Muscle layer of duodenum (tissue), 2 donors: ENCODE data around the gene ATP23.

ENCODE experiments used
- H3K27ac ChIP-seq: one replicate; pipeline ENCODE4 v1.7.0; 2013; ENCODE audit warnings: mild to moderate bottlenecking, low read length
- H3K27me3 ChIP-seq: one replicate; pipeline ENCODE4 v1.7.0; 2013; ENCODE audit warnings: low read depth, mild to moderate bottlenecking, control low read depth, low read length
- H3K36me3 ChIP-seq, 2 donors: one replicate each; pipeline ENCODE4 v1.7.0; 2013; ENCODE audit warnings: low read length in 2 of 2, control low read depth in 1 of 2, mild to moderate bottlenecking in 1 of 2; ENCODE audit not compliant: insufficient read depth in 2 of 2, control insufficient read depth in 1 of 2
- H3K4me1 ChIP-seq, 2 donors: one replicate each; pipeline ENCODE4 v1.7.0; 2013; ENCODE audit warnings: low read length in 2 of 2, mild to moderate bottlenecking in 2 of 2, control low read depth in 1 of 2, moderate library complexity in 1 of 2; ENCODE audit not compliant: insufficient read depth in 2 of 2, control insufficient read depth in 1 of 2
- H3K4me3 ChIP-seq, 2 donors: one replicate each; pipeline ENCODE4 v1.7.0; 2013; ENCODE audit warnings: low read length in 2 of 2, low read depth in 1 of 2, mild to moderate bottlenecking in 1 of 2
- H3K9me3 ChIP-seq, 2 donors: one replicate each; pipeline ENCODE4 v1.7.0; 2013; ENCODE audit warnings: low read length in 2 of 2, control low read depth in 1 of 2, mild to moderate bottlenecking in 1 of 2; ENCODE audit not compliant: control insufficient read depth in 1 of 2
- donor health status: healthy.

ATP23 gene

DNA sequence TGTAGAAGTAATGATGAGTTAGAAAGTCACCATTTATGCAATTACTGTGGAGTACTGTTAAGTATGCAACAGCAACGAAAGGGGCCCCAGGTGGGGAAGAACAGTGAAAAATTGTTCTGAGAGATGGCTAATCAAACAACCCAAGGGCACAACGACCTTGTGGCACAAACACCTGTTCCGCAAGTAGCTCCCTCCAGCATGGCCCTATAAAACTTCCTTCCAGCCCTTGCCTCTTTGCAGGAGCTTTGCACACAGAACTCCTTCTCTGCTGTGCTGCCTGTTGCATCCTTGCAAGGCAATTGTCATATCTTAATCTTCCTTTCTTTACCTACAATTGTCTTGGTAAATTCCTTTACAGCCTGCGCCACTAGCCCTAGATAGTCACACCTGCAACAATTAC, 23.2 kb upstream of the ATP23 start:
- H3K4me3 ChIP-seq, result no peak overlapping the region
- H3K36me3 ChIP-seq, result no peaks in the 10 kb centered on the region
- no peaks in the 10 kb centered on the region for H3K9me3 ChIP-seq
- no peaks in the 10 kb centered on the region for H3K4me1 ChIP-seq
- H3K27me3 ChIP-seq, result no peaks in the 10 kb centered on the region
- no peak overlapping the region for H3K27ac ChIP-seq

DNA sequence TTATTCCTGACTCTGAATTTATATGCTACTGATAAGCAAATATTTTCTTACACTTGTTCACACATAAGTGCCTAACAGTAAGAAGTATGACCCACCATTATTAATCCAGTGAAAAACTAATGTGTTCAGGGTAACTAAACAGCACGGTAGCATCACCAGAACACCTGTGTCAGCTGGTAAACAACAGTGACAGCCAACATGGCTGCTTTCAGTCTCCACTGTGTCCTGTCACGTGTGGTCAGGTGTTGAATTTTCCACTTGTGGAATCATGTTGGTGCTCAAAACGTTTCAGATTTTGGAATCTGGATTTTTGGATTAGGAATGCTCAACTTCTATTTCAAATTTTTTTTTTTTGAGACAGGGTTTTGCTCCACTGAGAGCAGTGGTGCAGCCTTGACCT, 14.3 kb upstream of the ATP23 start:
- H3K27ac ChIP-seq, result no peak overlapping the region
- no peaks in the 10 kb centered on the region for H3K9me3 ChIP-seq
- no peak overlapping the region for H3K4me3 ChIP-seq
- H3K36me3 ChIP-seq, result no peaks in the 10 kb centered on the region
- H3K27me3 ChIP-seq, result no peaks in the 10 kb centered on the region
- H3K4me1 ChIP-seq, result no peaks in the 10 kb centered on the region

DNA sequence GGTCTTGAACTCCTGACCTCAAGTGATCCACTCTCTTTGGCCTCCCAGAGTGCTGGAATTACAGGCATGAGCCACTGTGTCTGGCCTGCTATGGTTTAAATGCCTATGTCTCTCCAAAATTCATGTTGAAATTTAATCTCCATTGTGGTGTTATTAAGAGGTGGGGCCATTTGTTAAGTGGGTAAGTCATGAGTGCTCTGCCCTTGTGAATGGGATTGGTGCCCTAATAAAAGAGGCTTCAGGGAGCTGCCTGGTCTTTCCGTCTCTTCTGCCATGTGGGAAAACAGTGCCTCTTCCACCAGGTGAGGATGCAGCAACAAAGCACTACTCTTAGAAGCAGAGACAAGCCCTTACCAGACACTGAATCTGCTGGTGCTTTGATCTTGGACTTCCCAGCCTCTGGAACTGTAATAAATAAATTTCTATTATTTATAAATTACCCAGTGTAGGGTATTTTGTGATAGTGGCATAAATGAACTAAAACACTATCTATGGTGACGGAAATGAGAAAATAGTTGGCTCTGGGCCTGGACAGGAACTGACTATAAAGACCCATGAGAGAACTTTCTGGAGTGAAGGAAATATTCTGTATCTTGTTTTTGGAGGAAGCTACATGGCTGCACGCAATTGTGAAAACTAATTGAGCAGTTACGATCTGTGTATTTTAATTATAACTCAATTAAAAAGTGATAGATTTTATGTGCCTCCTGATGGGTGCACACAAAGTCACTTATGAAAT, 12.1 kb upstream of the ATP23 start:
- Histone ChIP-seq H3K9me3 (no peaks in the 10 kb centered on the region), H3K4me3 (no peak overlapping the region), H3K4me1 (no peaks in the 10 kb centered on the region), H3K27me3 (no peaks in the 10 kb centered on the region), H3K36me3 (no peaks in the 10 kb centered on the region), H3K27ac (no peak overlapping the region)

DNA sequence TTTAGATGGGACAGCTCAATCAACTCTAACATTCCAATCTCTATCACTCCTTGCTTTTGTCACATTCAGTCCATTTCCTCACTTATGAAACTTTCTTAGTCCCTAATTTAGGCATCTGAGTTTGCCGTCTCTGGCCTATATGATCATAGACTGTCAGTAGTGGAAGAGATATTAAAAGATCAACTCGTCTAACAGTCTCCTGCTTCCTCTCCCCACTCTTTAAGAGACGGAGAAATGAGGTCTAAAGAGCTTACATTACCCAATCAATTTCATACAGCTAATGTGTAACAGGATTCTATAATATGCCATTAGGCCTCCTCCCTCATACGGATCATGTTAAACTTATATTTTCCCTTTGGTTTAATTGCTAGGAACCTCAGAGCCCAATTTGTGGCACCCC, 6.5 kb upstream of the ATP23 start:
- peaks cover 3 to 12% of the 10 kb centered on the region in 2 donors for H3K4me1 ChIP-seq
- H3K9me3 ChIP-seq, result no peaks in the 10 kb centered on the region
- peak overlapping the region in 1 of 2 donors; percentile 69 for H3K4me3 ChIP-seq

DNA sequence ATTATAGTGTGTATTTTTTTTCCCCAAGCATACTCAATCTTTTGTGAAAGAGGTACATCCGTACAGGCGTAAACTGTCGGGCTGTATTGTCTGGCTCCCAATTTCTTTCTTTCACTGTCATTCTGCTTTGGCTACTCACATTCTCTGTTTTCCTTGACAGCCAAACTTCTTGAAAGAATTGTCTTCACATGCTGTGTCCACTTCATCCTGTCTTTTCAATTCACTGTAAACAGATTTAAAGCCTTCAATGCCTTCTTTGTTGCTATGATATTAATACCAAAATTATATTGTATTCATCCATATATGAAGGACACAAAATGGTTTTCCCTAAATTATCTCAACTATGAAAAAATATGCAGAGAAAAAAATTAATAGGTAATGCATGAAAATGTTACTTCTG, 6.0 kb upstream of the ATP23 start:
- no peaks in the 10 kb centered on the region for H3K36me3 ChIP-seq
- H3K4me3 ChIP-seq, result peak overlapping the region; percentile 69 to 72
- H3K4me1 ChIP-seq, result peaks cover 3 to 12% of the 10 kb centered on the region in 2 donors
- peaks cover 3% of the 10 kb centered on the region for H3K27me3 ChIP-seq
- H3K27ac ChIP-seq, result peak overlapping the region; percentile 64
- H3K9me3 ChIP-seq, result no peaks in the 10 kb centered on the region

More for the DNA sequence above, 6.5 kb upstream of the ATP23 start:
- no peak overlapping the region for H3K27ac ChIP-seq
- no peaks in the 10 kb centered on the region for H3K36me3 ChIP-seq
- H3K27me3 ChIP-seq, result peaks cover 3% of the 10 kb centered on the region

DNA sequence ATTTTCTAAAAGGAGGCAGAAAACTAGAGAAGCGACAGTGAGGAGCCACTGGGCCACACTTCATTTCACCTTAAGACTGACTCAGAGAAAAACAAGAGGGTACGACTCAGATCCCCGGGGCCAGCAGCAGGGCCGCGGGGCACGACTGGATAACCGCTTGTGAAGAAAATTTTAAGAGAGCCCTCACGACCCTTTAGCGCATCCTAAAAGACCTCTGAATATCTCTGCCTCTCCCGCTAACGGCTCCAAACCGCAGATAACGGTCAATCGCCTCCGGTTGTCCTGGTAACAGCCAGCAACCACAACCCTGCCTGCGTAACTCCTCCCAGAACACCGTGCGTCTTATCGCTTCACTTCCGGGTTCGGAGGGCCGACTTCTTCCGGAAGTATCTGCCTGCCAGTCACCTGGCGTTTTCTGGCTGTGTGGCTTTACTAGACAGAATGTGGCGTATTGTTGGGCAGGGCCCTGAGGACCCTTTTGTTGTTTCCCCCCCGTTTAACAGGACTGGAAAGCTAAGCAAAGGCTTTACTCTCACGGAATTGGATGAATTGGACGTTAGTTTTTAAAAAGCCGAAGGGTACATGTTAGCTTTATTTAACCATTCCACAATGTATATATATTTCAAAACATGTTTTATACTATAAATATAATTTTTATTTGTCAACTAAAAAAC, 5.4 kb upstream of the ATP23 start:
- Histone ChIP-seq H3K27ac (peak overlapping the region; percentile 64), H3K4me1 (peaks cover 3 to 17% of the 10 kb centered on the region in 2 donors), H3K9me3 (no peaks in the 10 kb centered on the region), H3K36me3 (no peaks in the 10 kb centered on the region), H3K4me3 (peak overlapping the region; percentile 69 to 72), H3K27me3 (peaks cover 3% of the 10 kb centered on the region)

DNA sequence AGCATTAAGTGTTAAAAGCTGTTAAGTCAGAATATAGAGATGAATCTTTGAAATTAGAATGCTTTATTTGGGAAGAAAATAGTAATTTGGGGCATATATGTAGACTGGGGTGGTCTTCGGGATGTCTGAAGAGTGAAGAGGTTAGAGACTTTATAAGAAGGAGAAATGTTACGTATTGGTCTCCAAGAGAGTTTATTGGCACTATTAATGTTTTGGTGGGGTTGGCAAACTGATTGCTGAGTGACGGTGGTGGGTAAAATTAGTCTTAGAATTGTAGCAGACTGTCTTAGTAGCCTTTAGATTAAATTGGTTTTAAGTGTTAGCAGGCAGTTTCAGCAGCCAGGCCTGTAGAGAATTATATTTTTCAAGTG, 4.9 kb upstream of the ATP23 start:
- no peaks in the 10 kb centered on the region for H3K9me3 ChIP-seq
- peak overlapping the region; percentile 69 to 72 for H3K4me3 ChIP-seq
- peaks cover 3 to 17% of the 10 kb centered on the region in 2 donors for H3K4me1 ChIP-seq
- no peaks in the 10 kb centered on the region for H3K36me3 ChIP-seq
- H3K27me3 ChIP-seq, result peaks cover 3% of the 10 kb centered on the region
- H3K27ac ChIP-seq, result peak overlapping the region; percentile 64

DNA sequence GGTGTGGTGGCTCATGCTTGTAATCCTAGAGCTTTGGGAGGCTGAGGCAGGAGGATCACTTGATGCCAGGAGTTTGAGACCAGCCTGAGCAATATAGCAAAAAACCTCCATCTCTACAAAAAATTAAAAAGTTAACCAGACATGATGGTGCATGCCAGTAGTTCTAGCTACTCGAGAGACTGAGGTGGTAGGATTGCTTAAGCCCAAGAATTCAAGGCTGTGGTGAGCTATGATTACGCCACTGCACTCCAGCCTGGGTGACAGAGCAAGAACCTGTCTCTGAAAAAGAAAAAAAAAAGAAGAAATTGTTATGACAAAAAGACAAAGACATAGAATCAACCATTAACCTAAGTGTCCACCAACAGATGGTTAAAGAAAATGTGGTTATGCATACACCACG, 2.1 kb upstream of the ATP23 start:
- Histone ChIP-seq H3K27ac (no peak overlapping the region), H3K9me3 (no peaks in the 10 kb centered on the region), H3K36me3 (no peaks in the 10 kb centered on the region), H3K4me3 (no peak overlapping the region), H3K27me3 (peaks cover 3% of the 10 kb centered on the region), H3K4me1 (peaks cover 3 to 26% of the 10 kb centered on the region in 2 donors)

DNA sequence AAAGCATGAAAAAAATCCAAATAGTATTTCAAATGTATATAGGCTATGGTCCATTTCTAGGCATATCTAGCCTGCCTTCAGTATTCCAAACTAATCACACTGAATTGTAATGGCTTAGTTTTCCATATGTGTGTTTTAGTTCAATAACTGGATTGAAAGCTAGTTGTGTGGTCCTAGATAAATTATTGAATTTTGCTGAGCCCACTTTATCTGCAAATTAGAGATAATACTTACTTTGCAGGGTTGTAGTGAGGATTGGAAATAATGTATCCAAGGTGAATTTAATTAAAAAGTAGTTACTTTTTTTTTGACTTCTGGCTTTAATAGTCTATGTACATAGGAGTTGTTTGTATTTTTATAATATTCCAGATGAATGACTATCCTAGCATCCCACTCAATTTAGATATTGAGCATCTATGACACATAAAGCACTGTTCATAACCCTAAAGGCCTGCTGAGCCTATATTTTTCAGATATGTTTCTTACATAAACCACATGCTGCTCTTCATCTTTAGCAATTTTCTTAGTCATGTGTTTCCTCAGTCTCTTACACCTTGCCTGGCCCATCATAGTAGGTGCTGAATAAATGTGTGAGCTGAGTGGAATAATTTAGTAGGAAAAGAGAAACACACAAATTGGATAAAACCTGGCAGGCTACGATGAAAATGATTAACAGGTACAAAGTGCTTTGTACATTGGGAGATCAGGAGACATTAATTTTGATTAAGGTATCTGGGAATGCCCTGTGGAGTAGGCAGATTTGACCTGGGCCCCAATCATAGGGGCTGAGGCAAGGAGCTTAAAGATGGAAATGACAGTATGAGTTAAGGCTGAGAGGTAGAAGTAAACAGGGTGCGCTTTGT, 1.1 kb upstream of the ATP23 start:
- H3K4me1 ChIP-seq, result peaks cover 3 to 20% of the 10 kb centered on the region in 2 donors
- no peaks in the 10 kb centered on the region for H3K9me3 ChIP-seq
- H3K36me3 ChIP-seq, result no peaks in the 10 kb centered on the region
- peak overlapping the region; percentile 81 to 88 for H3K4me3 ChIP-seq
- peak overlapping the region; percentile 87 for H3K27ac ChIP-seq
- peaks cover 3% of the 10 kb centered on the region for H3K27me3 ChIP-seq

DNA sequence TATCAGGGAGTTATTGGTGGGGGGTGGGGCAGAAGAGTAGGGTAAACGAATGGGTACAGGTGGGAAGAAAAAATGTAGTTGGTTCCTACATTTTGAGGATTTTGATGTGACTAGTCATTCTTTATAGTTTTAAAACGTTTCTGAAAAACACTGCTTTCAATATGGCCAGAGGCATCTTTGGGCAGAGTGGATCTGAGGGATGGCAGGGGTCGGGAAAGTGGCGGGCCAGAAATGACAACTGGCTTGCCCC, 527 bp upstream of the ATP23 start:
- Histone ChIP-seq H3K36me3 (no peaks in the 10 kb centered on the region), H3K27ac (peak overlapping the region; percentile 87), H3K4me3 (peak overlapping the region; percentile 81 to 88), H3K27me3 (peaks cover 3% of the 10 kb centered on the region), H3K9me3 (no peaks in the 10 kb centered on the region), H3K4me1 (peaks cover 3 to 18% of the 10 kb centered on the region in 2 donors)

DNA sequence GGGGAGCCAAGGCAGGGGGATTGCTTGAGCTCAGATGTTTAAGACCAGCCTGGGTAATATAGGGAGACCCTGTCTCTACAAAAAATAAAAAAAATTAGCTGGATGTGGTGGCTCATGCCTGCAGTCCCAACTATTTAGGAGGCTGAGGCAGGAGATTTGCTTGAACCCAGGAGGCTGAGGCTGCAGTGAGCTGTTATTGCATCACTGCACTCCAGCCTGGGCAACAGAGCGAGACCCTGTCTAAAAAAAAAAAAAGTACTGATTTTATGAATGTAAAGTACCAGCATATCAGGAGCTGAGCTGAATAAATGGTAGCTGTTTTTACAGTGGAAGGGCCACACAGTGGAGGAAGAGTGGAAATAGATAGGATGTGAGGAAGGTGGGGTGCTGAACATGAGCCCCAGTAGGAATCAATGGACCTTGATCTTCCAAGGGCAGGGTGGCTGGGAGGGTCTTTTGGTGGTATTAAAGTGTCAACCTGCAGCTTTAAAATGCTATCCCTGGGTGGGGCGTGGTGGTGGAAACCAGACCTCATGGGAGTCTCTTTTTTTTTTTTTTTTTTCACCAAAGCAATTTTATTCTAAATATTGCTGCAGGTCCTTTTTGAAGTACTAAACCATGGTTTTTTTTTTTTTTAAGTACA, 2.2 kb downstream of the ATP23 start:
- H3K27me3 ChIP-seq, result no peaks in the 10 kb centered on the region
- H3K27ac ChIP-seq, result no peak overlapping the region

More for the DNA sequence above, 2.2 kb downstream of the ATP23 start:
- Histone ChIP-seq H3K4me1 (peaks cover 0 to 14% of the 10 kb centered on the region in 2 donors), H3K9me3 (no peaks in the 10 kb centered on the region), H3K4me3 (no peak overlapping the region), H3K36me3 (peaks cover 3 to 9% of the 10 kb centered on the region in 2 donors)
